Lung (tissue), 12 donors: ENCODE results near the gene MLN. TPM values are rescaled to one million over a fixed set of nuclear protein-coding genes. Genes with fewer than 3 reads are reported as not detected.

ENCODE experiments used
- ATAC-seq: fragments of 200-7000 bp; cut with Tn5 transposase; one replicate; pipeline ENCODE4 v1.9.1; 2020; ENCODE audit warnings: moderate number of reproducible peaks; ENCODE audit not compliant: insufficient read depth, low FRiP score
- DNase-seq, 3 donors: peaks; one replicate each; pipeline ENCODE4 v3.0.0-alpha.2; 2013 to 2017
- H3K27ac ChIP-seq, 2 donors: one replicate each; pipeline ENCODE4 v1.5.1; 2013; ENCODE audit warnings: mild to moderate bottlenecking in 2 of 2, moderate library complexity in 2 of 2, control low read depth in 1 of 2, inconsistent platforms in 1 of 2, low read depth in 1 of 2, low read length in 1 of 2
- H3K27me3 ChIP-seq, 3 donors: one replicate each; pipeline ENCODE4 v1.5.1; 2013; ENCODE audit warnings: low read length in 2 of 3; ENCODE audit not compliant: control insufficient read depth in 3 of 3, insufficient read depth in 3 of 3
- H3K36me3 ChIP-seq, 4 donors: one replicate each; pipeline ENCODE4 v1.5.1; 2013; ENCODE audit warnings: low read length in 4 of 4, mild to moderate bottlenecking in 1 of 4, moderate library complexity in 1 of 4; ENCODE audit not compliant: control insufficient read depth in 4 of 4, insufficient read depth in 4 of 4
- H3K4me1 ChIP-seq, 5 donors: one replicate each; pipeline ENCODE4 v1.5.1; 2013; ENCODE audit warnings: low read length in 5 of 5, mild to moderate bottlenecking in 2 of 5, moderate library complexity in 1 of 5; ENCODE audit not compliant: control insufficient read depth in 5 of 5, insufficient read depth in 5 of 5
- H3K4me3 ChIP-seq: one replicate; pipeline ENCODE4 v1.5.1; 2013; ENCODE audit warnings: mild to moderate bottlenecking, control low read depth, moderate library complexity
- H3K9ac ChIP-seq, 2 donors: one replicate each; pipeline ENCODE4 v1.5.1; 2013; ENCODE audit warnings: low read length in 2 of 2, control low read depth in 1 of 2; ENCODE audit not compliant: insufficient read depth in 1 of 2
- H3K9me3 ChIP-seq, 4 donors: one replicate each; pipeline ENCODE4 v1.5.1; 2013; ENCODE audit warnings: low read length in 3 of 4, mild to moderate bottlenecking in 1 of 4, moderate library complexity in 1 of 4; ENCODE audit not compliant: control insufficient read depth in 4 of 4, insufficient read depth in 3 of 4
- CTCF ChIP-seq: IDR thresholded peaks from 2 replicates; pipeline ENCODE4 v1.5.1; 2012; ENCODE audit warnings: mild to moderate bottlenecking; ENCODE audit errors: control extremely low read depth, extremely low read depth
- WGBS, 2 donors: extraction: QIAGEN DNeasy Blood & Tissue Kit; methylation state at CpG; one replicate each; pipeline ENCODE4 v1.1.7; 2013; 5-methylcytosine and 5-hydroxymethylcytosine counted together
- polyA plus RNA-seq, 2 donors: library from polyadenylated mRNA; stranded (reverse); fragments of 200-250 nt; gene quantifications; one replicate each; pipeline ENCODE4 v1.2.1, GENCODE V29; 2013
- total RNA-seq, 2 donors: library from RNA; depleted of rRNA in 1 of 2; stranded (reverse); fragments of >200 nt in 1 of 2; gene quantifications; one replicate each; pipeline ENCODE4 v1.2.1, GENCODE V29; 2014 to 2021
- donor health status: control.
- donor health status: control.
- donor health status: Bipolar disorder and iron deficiency.
- donor health status: healthy.
- donor health status: DM: yes; HTN: yes; CAD: no.

The MLN gene
- total and polyA plus RNA-seq, 4 donors: not detected

DNA sequence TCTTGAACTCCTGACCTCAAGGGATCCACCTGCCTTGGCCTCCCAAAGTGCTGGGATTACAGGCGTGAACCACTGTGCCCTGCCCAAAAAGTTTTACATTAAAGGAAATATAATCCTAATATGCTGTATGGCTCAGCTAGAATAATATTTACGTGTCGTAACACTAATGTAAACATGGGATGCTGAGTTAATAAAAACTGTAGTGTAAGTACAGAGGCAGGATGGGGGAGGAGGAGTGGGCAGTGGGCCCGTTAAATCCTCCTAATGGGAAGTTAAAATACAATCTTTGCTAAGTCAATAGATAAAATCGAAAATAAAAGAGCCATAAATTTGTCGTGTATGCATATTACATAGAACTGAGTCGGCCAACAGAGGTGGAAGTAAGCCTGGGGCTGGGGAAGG is 45.0 kb downstream of the MLN start:
- no peaks in the 10 kb centered on the region for H3K9me3 ChIP-seq
- H3K4me3 ChIP-seq: no peak overlapping the region
- no peaks in the 10 kb centered on the region for H3K36me3 ChIP-seq
- TF ChIP-seq CTCF: no peak
- WGBS, 2 donors: 38 to 67% methylated on average over 7 of the region's 7 CpGs
- no peak for ATAC-seq
- H3K9ac ChIP-seq: peak overlapping the region in 1 of 2 donors; percentile 38
- DNase-seq: peak; percentile 75 to 93 (median 90)
- no peak overlapping the region for H3K27ac ChIP-seq
- H3K27me3 ChIP-seq: no peaks in the 10 kb centered on the region
- peaks cover 0 to 52% (median 17%) of the 10 kb centered on the region in 5 donors for H3K4me1 ChIP-seq

GRCh38 chr6:33757906-33758305 is 45.9 kb downstream of the MLN start:
- ATAC-seq: no peak
- H3K27ac ChIP-seq: no peak overlapping the region
- no peak overlapping the region for H3K4me3 ChIP-seq
- WGBS, 2 donors: 86 to 92% methylated on average over 10 of the region's 10 CpGs
- DNase-seq: no peak
- H3K9ac ChIP-seq: no peak overlapping the region
- no peaks in the 10 kb centered on the region for H3K36me3 ChIP-seq
- H3K4me1 ChIP-seq: peaks cover 0 to 44% (median 17%) of the 10 kb centered on the region in 5 donors
- no peaks in the 10 kb centered on the region for H3K27me3 ChIP-seq
- no peaks in the 10 kb centered on the region for H3K9me3 ChIP-seq
- no peak for TF ChIP-seq CTCF

DNA sequence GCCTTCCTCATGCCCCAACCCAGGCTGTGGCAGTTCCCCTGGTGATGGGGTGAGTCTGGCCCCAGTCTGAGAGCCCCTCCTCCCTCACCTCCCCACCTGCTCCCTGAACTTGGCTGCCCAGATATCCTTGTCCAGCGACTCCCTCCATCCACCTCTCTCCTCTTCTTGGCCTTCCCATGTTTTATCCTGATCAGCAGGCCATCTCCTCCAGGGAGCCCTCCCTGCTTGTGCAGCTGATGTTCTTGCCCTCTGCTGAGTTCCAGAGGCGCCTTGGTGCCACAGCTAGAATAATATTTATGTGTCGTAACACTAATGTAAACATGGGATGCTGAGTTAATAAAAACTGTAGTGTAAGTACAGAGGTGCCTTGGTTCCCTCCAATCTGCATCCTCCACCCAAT is 46.7 kb downstream of the MLN start:
- Histone ChIP-seq H3K9me3 (no peaks in the 10 kb centered on the region), H3K4me1 (peaks cover 0 to 42% (median 20%) of the 10 kb centered on the region in 5 donors), H3K4me3 (no peak overlapping the region), H3K27me3 (no peaks in the 10 kb centered on the region), H3K9ac (no peak overlapping the region), H3K27ac (no peak overlapping the region), H3K36me3 (no peaks in the 10 kb centered on the region)
- ATAC-seq (no peak), DNase-seq (peak in 2 of 3 donors; percentile 29 to 38)
- WGBS, 2 donors: 73 to 76% methylated on average over 3 of the region's 3 CpGs
- no peak for TF ChIP-seq CTCF
